SH-SY5Y (cell line): ENCODE data around the gene ITSN1.

Source experiments
- GATA2 ChIP-seq: IDR thresholded peaks from 2 replicates; pipeline ENCODE4 v1.6.1; 2011; ENCODE audit warnings: mild to moderate bottlenecking, low read depth, low read length
- GATA3 ChIP-seq: IDR thresholded peaks from 2 replicates; pipeline ENCODE4 v1.6.1; 2011; ENCODE audit warnings: low read depth, mild to moderate bottlenecking, low read length, moderate library complexity

Gene ITSN1

GRCh38 chr21:33848249-33848953 lies 206.1 kb downstream of the ITSN1 start:
- no peak for TF ChIP-seq GATA2
- TF ChIP-seq GATA3, result no peak

GRCh38 chr21:33849834-33850233 lies 207.5 kb downstream of the ITSN1 start:
- no peak for TF ChIP-seq GATA2
- TF ChIP-seq GATA3, result no peak

- TF ChIP-seq GATA3 (no peak), GATA2 (no peak)
Measured at GRCh38 chr21:33850401-33850800, 208.1 kb downstream of the ITSN1 start.

GRCh38 chr21:33850985-33851384 lies 208.7 kb downstream of the ITSN1 start:
- TF ChIP-seq GATA2 (no peak), GATA3 (no peak)

GRCh38 chr21:33852485-33852884 lies 210.2 kb downstream of the ITSN1 start:
- TF ChIP-seq GATA2 (no peak), GATA3 (no peak)

GRCh38 chr21:33854604-33855003 lies 212.3 kb downstream of the ITSN1 start:
- TF ChIP-seq GATA3 (no peak), GATA2 (no peak)

- TF ChIP-seq GATA3 (no peak), GATA2 (no peak)
Measured at GRCh38 chr21:33855190-33855589, 212.9 kb downstream of the ITSN1 start.

- TF ChIP-seq GATA3, result no peak
- TF ChIP-seq GATA2, result no peak
Measured at GRCh38 chr21:33856893-33857527, 214.7 kb downstream of the ITSN1 start.

- TF ChIP-seq GATA2, result no peak
Measured at GRCh38 chr21:33857846-33858666, 215.8 kb downstream of the ITSN1 start.

- TF ChIP-seq GATA2 (no peak), GATA3 (no peak)
Measured at GRCh38 chr21:33858667-33859372, 216.5 kb downstream of the ITSN1 start.

- TF ChIP-seq GATA2 (no peak), GATA3 (no peak)
Measured at GRCh38 chr21:33859373-33860102, 217.2 kb downstream of the ITSN1 start.

GRCh38 chr21:33860332-33860879 lies 218.1 kb downstream of the ITSN1 start:
- no peak for TF ChIP-seq GATA2
- TF ChIP-seq GATA3, result no peak

- no peak for TF ChIP-seq GATA3
- TF ChIP-seq GATA2, result no peak
Measured at GRCh38 chr21:33861125-33861524, 218.8 kb downstream of the ITSN1 start.
